K562 (cell line): ENCODE results near the gene WIPF2. TPM values are rescaled to one million over a fixed set of nuclear protein-coding genes. Genes with fewer than 3 reads are reported as not detected.

Experiments
- ATAC-seq: fragments of 200-7000 bp; cut with Tn5 transposase; 3 replicates; pipeline ENCODE4 v1.9.1; 2020; ENCODE audit warnings: moderate library complexity
- BruUV-seq: library from RNA; stranded (reverse); fragments of 400-500 nt; replicated peaks from 2 replicates; lab custom pipeline; 2021; lab: Mats Ljungman, UMichigan
- CTCF ChIA-PET: fragments of 300-600 bp; formaldehyde crosslinking; extraction: SDS; loops from one replicate; lab custom pipeline; 2021; ENCODE audit warnings: low intra/inter-chr PET ratio; lab: Yijun Ruan, JAX
- POLR2A ChIA-PET: fragments of 300-600, 350-650 bp; sonication (Branson Sonifier 250); formaldehyde crosslinking; extraction: SDS; loops from one replicate; lab custom pipeline; 2021; ENCODE audit warnings: antibody characterized with exemption, inconsistent platforms; lab: Yijun Ruan, JAX
- DNase-seq, 4 experiments: peaks; one replicate each; pipeline versions ENCODE4 v3.0.0 to v3.0.0-alpha.2; 2011 to 2018; ENCODE audit warnings: low spot score in 3 of 4, mixed read lengths in 3 of 4; ENCODE audit errors: extremely low read depth in 1 of 4
- FAIRE-seq: peaks from 2 replicates; lab custom pipeline; 2011; peaks lifted over from hg19 to GRCh38; lab: Jason Lieb, UNC
- H2AFZ ChIP-seq: 2 replicates; pipeline ENCODE4 v1.6.0; 2011; ENCODE audit warnings: low read depth, low read length, control low read depth, inconsistent platforms
- H3K27ac ChIP-seq: fragments of 200-600 bp; 3 replicates; pipeline ENCODE4 v1.8.0; 2011; ENCODE audit warnings: low read depth, mild to moderate bottlenecking, control low read depth, inconsistent platforms, low read length, moderate library complexity, mixed read lengths; ENCODE audit errors: extremely low read depth
- H3K27me3 ChIP-seq, 2 experiments: fragments of 300-600 bp in 1 of 2; 2 replicates in 1 of 2; 3 replicates in 1 of 2; pipeline versions ENCODE4 v1.6.0 to v1.8.0; 2011; ENCODE audit warnings: inconsistent platforms in 2 of 2, low read length in 2 of 2, mild to moderate bottlenecking in 1 of 2, mixed read lengths in 1 of 2, moderate library complexity in 1 of 2; ENCODE audit not compliant: control insufficient read depth in 2 of 2, insufficient read depth in 2 of 2
- H3K36me3 ChIP-seq: fragments of 300-600 bp; 3 replicates; pipeline ENCODE4 v1.8.0; 2011; ENCODE audit warnings: mild to moderate bottlenecking, low read length, inconsistent platforms; ENCODE audit not compliant: control insufficient read depth, insufficient read depth
- H3K4me1 ChIP-seq, 2 experiments: fragments of 200-600 bp in 1 of 2; replicated peaks in 1 of 2; 2 replicates in 1 of 2; 3 replicates in 1 of 2; pipeline versions ENCODE4 v1.5.1 to v1.8.0; 2011; ENCODE audit warnings: inconsistent platforms in 2 of 2, low read length in 2 of 2, mild to moderate bottlenecking in 1 of 2, mixed read lengths in 1 of 2, moderate library complexity in 1 of 2; ENCODE audit not compliant: control insufficient read depth in 2 of 2, insufficient read depth in 2 of 2
- H3K4me2 ChIP-seq: 2 replicates; pipeline ENCODE4 v1.6.1; 2011; ENCODE audit warnings: low read length, control low read depth, inconsistent platforms, mixed read lengths; ENCODE audit not compliant: insufficient read depth
- H3K4me3 ChIP-seq: fragments of 200-600 bp; sonication (generic), shearing (Covaris generic); 2 replicates; pipeline ENCODE4 v1.5.1; 2016; ENCODE audit warnings: control low read depth, inconsistent platforms
- H3K79me2 ChIP-seq: fragments of 200-600 bp; 3 replicates; pipeline ENCODE4 v1.8.0; 2011; ENCODE audit warnings: low read length, inconsistent platforms; ENCODE audit not compliant: control insufficient read depth, insufficient read depth
- H3K9ac ChIP-seq, 2 experiments: 2 replicates each; pipeline versions ENCODE4 v1.6.0 to v1.6.1; 2011; ENCODE audit warnings: low read depth in 2 of 2, low read length in 2 of 2, control low read depth in 1 of 2, inconsistent platforms in 1 of 2, mild to moderate bottlenecking in 1 of 2, mixed read lengths in 1 of 2; ENCODE audit not compliant: insufficient read depth in 1 of 2
- H3K9me1 ChIP-seq: one replicate; pipeline ENCODE4 v1.6.0; 2011; ENCODE audit warnings: inconsistent platforms, mild to moderate bottlenecking, low read length, moderate library complexity; ENCODE audit not compliant: control insufficient read depth, insufficient read depth
- H3K9me3 ChIP-seq: replicated peaks from 2 replicates; pipeline ENCODE4 v1.5.1; 2011; ENCODE audit warnings: low read depth, low read length, inconsistent platforms; ENCODE audit not compliant: control insufficient read depth, insufficient read depth
- H4K20me1 ChIP-seq: replicated peaks from 2 replicates; pipeline ENCODE4 v1.6.1; 2011; ENCODE audit warnings: low read length, inconsistent platforms, mixed read lengths; ENCODE audit not compliant: control insufficient read depth, insufficient read depth
- E2F5 ChIP-seq: sonication (generic); formaldehyde crosslinking; IDR thresholded peaks from 2 replicates; pipeline ENCODE4 v1.8.0; 2022; ENCODE audit warnings: mild to moderate bottlenecking, missing genetic modification reagents
- ELF2 ChIP-seq: fragments of 250-450 bp; sonication (Bioruptor Pico); IDR thresholded peaks from 2 replicates; pipeline ENCODE4 v1.5.0; 2021; ENCODE audit warnings: mild to moderate bottlenecking
- NR2C1 ChIP-seq, 2 experiments: fragments of 450-650 bp; IDR thresholded peaks; 2 replicates each; pipeline ENCODE4 v1.6.1; 2017; ENCODE audit warnings: mild to moderate bottlenecking in 2 of 2, antibody characterized with exemption in 1 of 2, inconsistent platforms in 1 of 2, missing compliant biosample characterization in 1 of 2, missing genetic modification characterization in 1 of 2
- NR2C2 ChIP-seq, 2 experiments: fragments of 200-800 bp in 1 of 2; sonication (Bioruptor generic) in 1 of 2; sonication (generic) in 1 of 2; formaldehyde crosslinking in 1 of 2; IDR thresholded peaks; 2 replicates each; pipeline versions ENCODE4 v1.6.1 to v1.8.0; 2016 to 2022; ENCODE audit warnings: mild to moderate bottlenecking in 1 of 2, missing compliant biosample characterization in 1 of 2, missing genetic modification characterization in 1 of 2, missing genetic modification reagents in 1 of 2
- NR4A1 ChIP-seq, 2 experiments: fragments of 250-450 bp in 1 of 2; fragments of 450-650 bp in 1 of 2; sonication (Bioruptor Pico) in 1 of 2; IDR thresholded peaks; 2 replicates each; pipeline versions ENCODE4 v1.4.0 to v1.6.1; 2016 to 2020; ENCODE audit warnings: mild to moderate bottlenecking in 2 of 2, missing compliant biosample characterization in 1 of 2, missing genetic modification characterization in 1 of 2, moderate library complexity in 1 of 2
- RNF219 ChIP-seq: fragments of 250-450 bp; sonication (Bioruptor Pico); IDR thresholded peaks from 2 replicates; pipeline ENCODE4 v1.5.0; 2022; ENCODE audit warnings: mild to moderate bottlenecking
- TOE1 ChIP-seq, 2 experiments: fragments of 450-650 bp in 1 of 2; sonication (generic) in 1 of 2; formaldehyde crosslinking in 1 of 2; IDR thresholded peaks; 2 replicates each; pipeline versions ENCODE4 v1.7.1 to v1.8.0; 2016 to 2022; ENCODE audit warnings: borderline replicate concordance in 2 of 2, mild to moderate bottlenecking in 2 of 2, antibody characterized with exemption in 1 of 2, inconsistent platforms in 1 of 2, low read depth in 1 of 2, missing genetic modification reagents in 1 of 2, moderate library complexity in 1 of 2
- XRCC4 ChIP-seq: IDR thresholded peaks from one replicate; pipeline ENCODE4 v1.6.1; 2011; ENCODE audit not compliant: insufficient read depth, insufficient read length; ENCODE audit errors: extremely low read depth
- WGBS: fragments of 100-300 bp; shearing (Covaris generic); methylation state at CpG from one replicate; pipeline ENCODE4 v1.1.6; 2016; ENCODE audit warnings: low coverage, mixed read lengths; ENCODE audit not compliant: insufficient coverage; ENCODE audit errors: missing lambda C conversion rate; 5-methylcytosine and 5-hydroxymethylcytosine counted together
- in situ Hi-C: fragments of 300-500 bp; cut with MboI; formaldehyde crosslinking; loops from 4 replicates; pipeline ENCODE4 v1.15.0; 2018; ENCODE audit warnings: inconsistent platforms, mixed read lengths
- intact Hi-C: fragments of 100-400 bp; cut with micrococcal nuclease; formaldehyde crosslinking; loops from 2 replicates; pipeline ENCODE4 v1.14.2; 2022
- polyA plus RNA-seq, 8 experiments: library from polyadenylated mRNA; depleted of rRNA in 4 of 8; stranded (reverse) in 5 of 8; unstranded in 3 of 8; fragments of >200 nt; fragmentation: Nextera tagmentation in 2 of 8; fragmentation: Illumina TruSeq in 1 of 8; extraction: Ambion mirVana in 2 of 8; extraction: Trizol in 1 of 8; gene quantifications; 2 replicates each; pipeline versions ENCODE4 v1.2.1 to v1.2.3, GENCODE V29; 2011 to 2014; ENCODE audit warnings: inconsistent platforms in 1 of 8, missing spikeins in 1 of 8
- total RNA-seq, 7 experiments: library from RNA; depleted of rRNA in 6 of 7; stranded (reverse); fragments of >200 nt in 6 of 7; fragmentation: Illumina TruSeq in 2 of 7; extraction: Trizol in 2 of 7; gene quantifications; 2 replicates each; pipeline versions ENCODE4 v1.2.1 to v1.2.3, GENCODE V29; 2011 to 2021; ENCODE audit warnings: low replicate concordance in 1 of 7

The WIPF2 gene
- total and polyA plus RNA-seq, 9 of the 15 experiments (the other 6 are each of a cell fraction or from before 2014, with no cell fraction given): 3.6 to 15.0 (median 5.3) TPM

- TF ChIP-seq E2F5 (CRISPR knock-in tag): no peak
- no peak for TF ChIP-seq XRCC4
These were observed 67.4 kb downstream of the WIPF2 start (continued) for GRCh38 chr17:40286473-40286872.

- 0 out of 2 replicates have a peak, but pooled peaks have one; percentile 17 for TF ChIP-seq NR2C2 (CRISPR knock-in tag; IDR thresholded peaks at IDR 0.05)
- TF ChIP-seq NR2C2 (tag; IDR thresholded peaks at IDR 0.05): no peak
- TF ChIP-seq NR4A1 (CRISPR knock-in tag; IDR thresholded peaks at IDR 0.05): no peak
- 0 out of 2 replicates have a peak, but pooled peaks have one; percentile 34 for TF ChIP-seq NR4A1 (tag; IDR thresholded peaks at IDR 0.05)
- 0 out of 2 replicates have a peak, but pooled peaks have one; percentile 8 for TF ChIP-seq RNF219 (CRISPR knock-in tag)
- no peak for TF ChIP-seq TOE1 (IDR thresholded peaks at IDR 0.05; ENCODE audit: borderline replicate concordance)
- no peak for TF ChIP-seq TOE1 (CRISPR knock-in tag; IDR thresholded peaks at IDR 0.05; ENCODE audit: borderline replicate concordance, low read depth)
- TF ChIP-seq NR2C1 (IDR thresholded peaks at IDR 0.05): peak; percentile 74
- TF ChIP-seq NR2C1 (tag; IDR thresholded peaks at IDR 0.05): no peak; the same call in 1 of the 2 replicates
- TF ChIP-seq ELF2 (CRISPR knock-in tag): peak; percentile 60; the same call in 1 of the 2 replicates
- TF ChIP-seq, all 486 proteins: peak for 5
- WGBS: 33% methylated on average over 4 of the region's 4 CpGs
- ATAC-seq: no peak
- no peak for FAIRE-seq
- in situ Hi-C loops (loop anchor here (5.0 to 25.0 kb wide), 2 partner anchors 95 to 275 kb away; partner anchors contain the start of gene CSF3), intact Hi-C loops (loop anchor here (5.0 kb wide), 3 partner anchors 65 to 275 kb away; no protein-coding TSS in a partner anchor)
- no TSS peak for BruUV-seq
- Histone ChIP-seq H3K79me2 (peaks cover 41% of the 10 kb centered on the region), H3K27me3 (no peaks in the 10 kb centered on the region), H4K20me1 (no peaks in the 10 kb centered on the region), H3K36me3 (peaks cover 32% of the 10 kb centered on the region), H3K9me3 (no peaks in the 10 kb centered on the region), H3K4me3 (no peak overlapping the region), H3K27ac (peak overlapping the region; percentile 2; the same call in 1 of the 3 replicates), H3K9ac (peak overlapping the region in 1 of 2 experiments; percentile 6; a peak in 1 of 4 replicates), H2AFZ (peak overlapping the region; percentile 87), H3K4me1 (peaks cover 0 to 7% of the 10 kb centered on the region in 2 experiments; a peak in 2 of 5 replicates), H3K4me2 (peak overlapping the region; percentile 81), H3K9me1 (no peaks in the 10 kb centered on the region)
- ChIA-PET POLR2A (no interaction called here), CTCF (interaction anchor here (0.9 to 1.2 kb wide), 2 partner anchors 17 to 85 kb away, joined by 3 to 6 read pairs; no protein-coding TSS in a partner anchor)
- no peak for DNase-seq
These were observed 68.0 kb downstream of the WIPF2 start for GRCh38 chr17:40287159-40287493.
